ENCODE measurements around the gene LRP8. TPM values are rescaled to one million over a fixed set of nuclear protein-coding genes. Genes with fewer than 3 reads are reported as not detected.

The LRP8 gene
- total RNA-seq, 1 donor from 2014 or later = 6.0 TPM

DNA sequence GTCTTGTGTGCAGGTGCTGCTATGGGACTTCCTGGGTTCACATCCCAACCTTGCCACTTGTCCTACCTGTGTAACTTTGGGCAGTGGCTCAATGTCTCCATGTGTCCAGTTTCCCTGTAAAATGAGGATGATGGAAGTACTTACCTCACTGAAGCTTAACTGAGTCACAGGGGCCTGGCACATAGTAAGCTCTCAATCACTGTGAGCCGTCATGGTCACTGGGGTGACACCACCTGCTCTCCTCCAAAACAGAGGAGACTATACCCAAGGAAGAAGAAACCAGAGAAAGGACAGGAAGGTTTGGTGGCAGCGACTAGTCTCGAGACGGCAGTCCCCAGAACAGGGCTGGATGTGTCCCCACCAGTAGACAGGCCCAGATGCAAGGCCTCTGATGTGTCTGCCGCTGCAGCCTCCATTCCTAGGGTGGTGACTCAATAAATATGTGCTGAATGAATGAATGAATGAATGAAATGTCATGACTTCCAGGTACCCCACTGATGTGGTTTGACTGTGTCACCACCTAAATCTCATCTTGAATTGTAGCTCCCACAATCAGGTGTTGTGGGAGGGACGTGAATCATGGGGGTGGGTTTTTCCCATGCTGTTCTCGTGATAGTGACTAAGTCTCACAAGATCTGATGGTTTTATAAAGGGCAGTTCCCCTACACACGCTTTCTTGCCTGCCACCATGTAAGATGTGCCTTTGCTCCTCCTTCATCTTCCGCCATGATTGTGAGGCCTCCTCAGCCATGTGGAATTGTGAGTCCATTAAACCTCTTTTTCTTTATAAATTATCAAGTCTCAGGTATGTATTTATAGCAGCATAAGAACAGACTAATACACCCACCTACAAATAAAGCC is 13.0 kb upstream of the LRP8 start:
- DNase-seq (ENCODE audit: low spot score) = no peak

DNA sequence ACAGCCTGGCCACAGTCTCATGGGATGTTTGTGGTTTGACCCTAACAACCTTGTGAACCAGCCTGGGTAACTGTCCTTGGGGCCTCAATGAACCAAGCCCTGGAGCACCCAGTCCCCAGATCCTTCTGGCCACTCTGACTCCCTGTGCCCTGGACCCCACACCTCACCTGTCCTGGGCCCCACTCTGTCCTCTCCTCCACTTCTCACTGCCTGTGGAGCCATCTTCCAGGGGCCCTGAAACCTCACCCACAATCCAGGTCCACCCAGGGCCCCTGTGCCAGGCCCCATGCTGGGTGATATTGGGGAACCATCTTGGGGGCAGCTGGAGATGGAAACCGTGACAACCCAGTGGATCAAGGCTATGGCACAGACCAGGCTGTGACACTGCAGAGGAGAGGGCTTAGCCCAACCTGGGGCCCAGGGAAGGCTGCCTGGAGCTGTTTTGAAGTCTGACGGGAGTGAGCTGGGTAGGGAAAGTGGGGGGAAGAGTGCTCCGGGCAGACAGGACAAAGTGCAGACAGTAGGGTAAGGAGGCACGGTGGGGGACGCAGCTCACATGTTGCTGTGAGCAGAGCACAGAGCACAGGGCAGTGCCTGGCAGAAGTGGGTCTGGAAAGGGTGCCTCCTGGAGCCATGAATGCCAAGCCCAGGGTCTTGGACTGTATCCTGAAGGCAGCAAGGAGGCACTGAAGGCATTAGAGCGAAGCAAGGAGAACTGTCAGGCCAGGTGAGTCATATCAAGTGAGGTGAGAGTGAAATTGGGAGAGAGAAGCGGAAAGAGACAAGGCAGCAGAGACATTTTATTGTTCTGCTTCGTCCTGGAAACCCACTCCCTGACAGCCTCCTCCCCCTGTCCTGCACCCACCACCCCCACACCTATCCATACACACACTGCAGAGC is 12.1 kb upstream of the LRP8 start:
- no peak for DNase-seq (ENCODE audit: low spot score)

DNA sequence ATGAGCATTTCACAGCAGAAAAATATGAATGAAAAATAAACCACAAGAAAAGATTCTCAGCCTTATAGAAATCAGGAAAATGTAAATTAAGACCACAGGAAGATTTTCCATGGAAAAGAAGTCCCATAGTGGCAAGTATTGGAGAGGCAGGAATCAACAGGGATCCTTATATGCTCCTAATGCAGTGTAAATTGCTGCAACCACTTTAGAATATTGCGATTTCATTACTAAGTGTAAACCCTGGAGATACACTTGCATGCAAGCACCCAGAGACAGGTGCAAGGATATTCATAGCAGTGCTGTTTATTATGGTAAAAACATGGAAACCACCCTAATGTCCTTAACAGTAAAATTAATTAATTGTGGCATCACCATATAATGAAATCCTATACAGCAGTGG is 10.6 kb upstream of the LRP8 start:
- DNase-seq (ENCODE audit: low spot score) = no peak

DNA sequence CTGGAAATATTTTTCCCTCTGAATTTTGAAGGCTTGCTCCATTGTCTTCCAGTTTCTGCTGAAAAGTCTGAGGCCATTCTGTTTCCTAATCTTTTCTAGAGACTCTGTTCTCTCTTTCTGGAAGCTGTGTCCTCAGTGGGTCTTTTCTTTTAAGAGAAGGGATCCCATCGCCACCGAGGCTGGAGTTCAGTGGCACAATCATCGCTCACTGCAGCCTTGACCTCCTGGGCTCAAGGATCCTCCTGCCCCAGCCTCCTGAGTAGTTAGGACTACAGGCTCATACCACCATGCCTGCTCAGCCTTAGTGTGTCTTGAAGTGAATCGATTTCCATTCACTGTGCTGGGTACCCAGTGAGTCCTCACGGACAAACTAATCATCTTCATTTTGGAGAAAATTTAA is 9.6 kb upstream of the LRP8 start:
- DNase-seq (ENCODE audit: low spot score) = no peak

DNA sequence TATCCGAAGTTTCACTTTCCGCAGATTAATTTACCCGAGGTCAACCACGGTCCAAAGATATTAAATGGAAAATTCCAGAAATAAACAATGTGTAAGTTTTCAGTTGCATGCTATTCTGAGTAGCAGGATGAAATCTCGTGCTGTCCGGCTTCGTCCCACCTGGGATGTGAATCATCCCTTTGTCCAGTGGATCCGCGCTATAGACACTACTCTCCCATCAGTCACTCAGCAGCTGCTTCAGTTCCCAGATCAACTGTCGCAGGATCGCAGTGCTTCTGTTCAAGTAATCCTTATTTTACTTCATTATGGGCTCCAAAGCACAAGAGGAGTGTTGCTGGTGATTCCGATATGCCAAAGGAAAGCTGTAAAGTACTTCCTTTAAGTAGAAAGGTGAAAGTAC is 8.3 kb upstream of the LRP8 start:
- no peak for DNase-seq (ENCODE audit: low spot score)

DNA sequence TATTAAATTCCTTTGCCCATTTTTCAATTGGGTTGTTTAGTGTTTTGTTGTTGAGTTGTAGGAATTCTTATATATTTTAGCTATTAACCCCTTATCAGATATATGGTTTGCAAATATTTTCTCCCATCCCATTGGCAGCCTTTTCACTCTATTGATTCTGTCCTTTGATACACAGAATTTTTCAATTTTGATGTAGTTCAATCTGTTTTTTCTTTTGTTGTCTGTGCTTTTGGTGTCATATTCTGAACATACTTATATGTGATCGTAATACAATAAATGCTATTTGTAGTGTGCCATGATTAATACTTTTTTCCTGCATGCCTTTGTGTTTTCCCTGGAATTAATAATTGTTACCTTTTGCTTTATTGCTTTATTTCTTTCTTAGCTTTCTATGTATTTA is 7.8 kb upstream of the LRP8 start:
- no peak for DNase-seq (ENCODE audit: low spot score)

DNA sequence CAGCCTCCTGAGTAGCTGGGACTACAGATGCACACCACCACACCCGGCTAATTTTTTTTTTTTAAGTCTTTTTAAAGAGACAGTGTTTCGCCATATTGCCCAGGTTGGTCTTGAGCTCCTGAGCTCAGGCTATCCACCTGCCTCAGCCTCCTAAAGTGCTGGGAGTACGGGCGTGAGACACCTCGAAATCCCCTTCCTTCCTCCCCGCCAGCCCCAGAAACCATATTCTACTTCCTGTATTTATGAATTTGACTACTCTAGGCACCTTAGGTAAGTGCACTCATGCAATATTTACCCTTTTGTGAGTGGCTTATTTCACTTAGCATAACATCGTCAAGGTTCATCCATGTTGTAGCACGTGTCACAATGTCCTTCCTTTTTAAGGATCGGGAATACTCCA is 6.9 kb upstream of the LRP8 start:
- DNase-seq (ENCODE audit: low spot score) = no peak

DNA sequence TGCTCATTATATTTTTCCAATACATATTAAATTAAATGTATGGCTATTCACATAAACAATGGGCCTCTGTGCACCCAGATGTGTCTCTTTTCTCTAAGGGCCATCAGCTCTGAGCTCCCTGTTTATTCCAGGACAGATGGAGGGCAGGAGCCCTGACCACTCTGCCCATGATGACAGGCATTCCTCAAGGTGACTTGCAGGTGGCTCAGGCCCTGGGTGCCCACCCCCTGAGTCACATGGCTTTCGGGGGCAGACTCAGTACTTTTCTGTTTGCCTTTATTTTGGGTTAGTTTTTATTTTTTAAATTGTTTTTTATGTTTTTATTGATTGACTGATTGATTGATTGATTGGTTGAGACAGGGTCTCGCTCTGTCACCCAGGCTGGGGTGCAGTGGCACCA is 6.4 kb upstream of the LRP8 start:
- no peak for DNase-seq (ENCODE audit: low spot score)

DNA sequence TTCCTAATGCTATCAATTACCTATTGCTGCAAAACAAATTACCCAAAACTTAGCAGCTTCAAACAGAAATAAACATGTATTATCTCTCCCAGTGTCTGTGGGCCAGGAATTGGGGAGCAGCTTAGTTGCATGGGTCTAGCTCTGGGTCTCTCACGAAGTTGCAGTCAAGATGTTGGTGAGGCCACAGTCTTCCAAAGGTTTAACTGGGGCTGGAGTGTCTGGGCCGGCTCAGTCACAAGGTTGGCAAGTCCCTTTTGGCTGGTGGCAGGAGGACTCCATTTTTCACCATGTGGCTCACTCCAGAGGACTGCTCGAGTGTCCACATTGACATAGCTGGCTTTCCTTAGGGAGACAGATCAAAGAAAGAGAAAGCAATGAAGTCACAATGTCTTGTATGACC is 5.0 kb upstream of the LRP8 start:
- DNase-seq (ENCODE audit: low spot score) = no peak

DNA sequence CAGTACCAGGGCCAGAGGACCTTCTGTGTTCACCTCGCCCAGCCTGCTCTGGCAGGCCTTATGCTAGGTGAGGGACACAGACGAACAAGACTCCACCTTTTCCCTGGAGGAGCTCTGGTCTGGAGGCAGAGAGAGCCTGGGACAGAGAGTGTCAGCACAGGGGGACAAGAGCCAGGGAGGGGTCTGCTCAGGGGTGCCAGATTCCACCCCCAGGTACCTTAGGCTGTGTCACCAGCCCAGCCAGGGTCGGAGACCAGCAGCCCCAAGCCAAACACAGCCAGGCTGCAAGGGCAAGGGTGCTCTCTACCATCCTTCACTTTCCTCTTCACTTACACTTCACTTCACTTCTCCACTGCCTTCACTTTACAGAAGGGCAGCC is 4.3 kb upstream of the LRP8 start:
- no peak for DNase-seq (ENCODE audit: low spot score)

DNA sequence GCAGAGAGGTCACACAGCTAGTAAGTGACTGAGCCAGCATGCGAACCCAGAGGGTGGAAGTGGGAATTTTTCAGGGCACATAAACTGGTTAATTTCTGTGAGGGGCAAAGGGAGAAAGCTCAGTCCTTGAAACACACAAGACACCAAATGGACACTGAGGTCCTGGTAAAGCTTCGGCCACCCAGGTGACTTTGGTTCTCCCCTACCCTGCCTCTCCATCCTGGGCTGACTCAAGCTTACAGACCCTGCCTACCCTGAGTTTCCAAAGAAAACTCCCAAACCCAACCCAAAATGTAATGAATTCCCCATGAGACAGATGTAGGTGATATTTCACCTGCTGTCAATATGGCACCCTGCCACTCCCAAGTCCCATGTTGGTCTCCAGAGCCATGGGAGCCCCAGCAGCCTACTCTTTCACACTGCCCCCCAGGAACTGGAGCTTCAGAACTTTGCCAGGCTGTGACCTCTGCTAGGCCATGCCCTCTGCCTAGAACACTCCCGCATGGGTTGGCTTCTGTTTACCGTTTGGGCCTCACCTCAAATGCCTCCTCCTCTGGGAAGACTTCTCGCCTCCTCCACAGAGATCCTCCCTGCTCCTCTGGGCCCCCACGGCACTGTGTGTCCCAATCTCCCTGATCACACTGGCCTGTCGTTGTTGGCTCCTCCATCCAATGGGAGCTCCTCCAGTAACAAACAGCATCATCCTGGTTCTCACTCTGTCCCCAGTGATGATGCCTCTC is 3.7 kb upstream of the LRP8 start:
- DNase-seq (ENCODE audit: low spot score) = no peak

DNA sequence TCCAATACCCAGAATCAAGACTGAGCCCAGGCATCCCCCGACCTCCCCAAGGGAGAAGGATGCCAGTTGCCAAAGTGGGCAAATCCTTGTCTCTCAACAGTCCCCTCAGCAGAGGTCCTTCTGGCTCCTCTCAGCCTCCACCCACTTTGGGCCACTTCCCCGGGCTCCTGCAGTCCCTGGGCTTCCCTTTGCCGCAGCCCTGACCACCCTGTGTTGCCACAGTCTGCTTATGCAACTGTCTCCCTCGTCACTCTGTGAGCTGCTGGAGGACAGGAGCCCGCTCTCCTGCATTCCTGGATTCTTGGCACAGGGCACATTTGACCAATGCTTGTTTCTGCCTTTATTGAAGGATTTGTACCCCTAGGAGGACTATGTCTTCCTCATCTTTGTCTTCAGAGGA is 2.9 kb upstream of the LRP8 start:
- no peak for DNase-seq (ENCODE audit: low spot score)

DNA sequence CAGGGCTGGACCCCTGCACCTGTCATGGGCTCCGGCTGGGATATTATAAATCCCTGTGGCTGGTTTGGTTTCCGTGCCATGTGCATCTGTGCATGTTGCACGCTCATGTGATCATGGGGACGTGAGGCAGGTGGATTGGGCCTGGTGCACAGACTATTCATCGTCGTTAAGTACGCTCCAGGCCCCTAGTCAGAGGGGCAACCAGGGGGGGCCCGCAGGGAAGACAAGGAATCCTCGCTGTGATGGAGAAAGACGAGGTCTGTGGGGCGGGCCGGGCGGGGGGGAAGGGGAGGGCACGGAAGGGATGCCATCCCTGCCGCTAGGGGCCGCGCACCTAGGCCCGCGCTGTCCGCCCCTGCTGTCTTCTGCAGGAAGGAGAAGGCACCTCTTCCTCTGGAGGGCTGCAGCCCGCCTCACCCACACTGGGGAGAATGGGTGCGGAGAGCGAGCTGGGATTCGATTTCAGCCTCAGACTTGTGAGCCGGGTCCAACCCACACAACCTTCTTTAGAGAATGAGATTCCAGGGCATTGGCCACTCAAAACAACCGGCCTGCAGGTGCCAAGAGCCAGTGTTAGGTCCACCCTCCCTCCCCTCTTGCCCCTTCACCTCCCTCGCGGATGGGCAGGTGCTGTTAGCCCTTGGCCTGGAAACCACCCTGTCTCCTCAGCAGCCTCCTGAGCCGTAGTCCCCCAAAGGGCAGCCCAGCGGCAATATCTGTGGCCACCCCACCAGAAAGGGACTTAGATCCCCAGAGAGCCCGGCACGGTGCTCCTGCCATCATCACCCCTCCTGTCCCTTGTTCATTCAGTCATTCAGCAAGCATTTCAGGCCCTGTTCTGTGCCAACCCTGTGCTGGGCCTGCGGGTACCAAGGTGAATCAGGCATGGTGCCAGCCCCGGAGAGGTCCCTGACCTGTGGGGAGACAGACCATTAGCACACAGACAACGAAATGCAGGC is 950 bp upstream of the LRP8 start:
- no peak for DNase-seq (ENCODE audit: low spot score)

DNA sequence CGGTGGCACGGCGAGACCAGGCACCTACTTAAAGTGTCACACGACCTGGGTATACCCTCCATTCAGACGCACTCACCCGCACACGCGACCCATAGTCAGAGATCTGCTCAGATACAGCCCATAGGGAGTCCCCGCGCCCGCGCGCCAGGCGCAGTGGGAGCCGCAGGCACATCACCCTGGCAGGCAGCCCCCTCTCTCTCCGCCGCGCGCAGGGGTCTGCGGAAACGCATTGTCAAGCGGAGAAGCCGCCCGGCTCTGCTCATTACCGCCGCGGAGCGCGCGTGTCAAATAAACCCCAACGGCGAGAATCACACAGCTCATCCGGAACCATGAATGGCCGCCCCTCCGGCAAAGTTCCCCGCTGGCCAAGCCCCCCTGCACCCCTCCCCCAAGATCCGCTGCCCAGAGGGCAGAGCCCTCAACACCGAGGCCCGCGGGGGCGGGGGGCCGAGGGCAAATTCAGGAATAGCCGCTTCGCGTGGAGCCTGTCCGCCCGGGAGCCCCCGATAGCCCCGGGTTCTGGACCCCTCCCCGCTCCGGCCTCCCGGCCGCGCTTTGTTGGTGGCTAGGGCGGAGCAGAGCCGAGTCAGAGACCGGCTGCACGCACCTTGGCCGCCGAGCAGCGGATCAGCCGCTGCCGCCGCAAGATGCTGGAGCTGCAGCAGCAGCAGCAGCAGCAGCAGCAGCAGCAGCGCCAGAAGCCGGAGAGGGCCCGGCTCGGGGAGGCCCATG is 522 bp downstream of the LRP8 start:
- DNase-seq (ENCODE audit: low spot score) = no peak

DNA sequence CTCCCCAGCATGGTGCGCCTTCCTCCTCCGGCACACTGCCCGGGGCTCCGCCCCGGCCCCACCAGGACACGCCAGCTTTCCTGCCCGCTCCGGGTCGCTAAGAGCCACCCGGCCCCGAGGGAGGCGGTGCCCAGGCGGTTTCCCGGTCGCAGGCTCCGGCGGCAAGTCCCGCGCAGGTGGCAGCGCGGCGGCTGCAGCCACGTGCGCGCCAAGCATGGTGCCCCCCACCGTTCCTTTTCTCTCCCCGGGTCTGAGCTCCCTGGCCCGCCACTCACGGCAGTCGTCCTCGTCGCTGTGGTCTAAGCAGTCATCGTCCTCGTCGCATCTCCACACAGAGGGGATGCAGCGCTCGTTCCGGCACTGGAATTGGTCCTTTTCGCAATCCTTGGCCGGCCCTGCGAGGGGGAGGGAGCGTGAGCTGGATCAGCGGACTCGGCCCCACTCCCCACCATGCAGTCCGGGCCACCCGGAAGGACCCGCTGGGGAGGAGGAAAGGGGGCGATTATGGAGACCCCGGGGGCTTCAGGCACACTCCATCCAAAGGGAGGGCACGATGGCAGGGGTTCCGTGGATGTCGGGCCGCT is 1.2 kb downstream of the LRP8 start:
- DNase-seq (ENCODE audit: low spot score) = no peak

DNA sequence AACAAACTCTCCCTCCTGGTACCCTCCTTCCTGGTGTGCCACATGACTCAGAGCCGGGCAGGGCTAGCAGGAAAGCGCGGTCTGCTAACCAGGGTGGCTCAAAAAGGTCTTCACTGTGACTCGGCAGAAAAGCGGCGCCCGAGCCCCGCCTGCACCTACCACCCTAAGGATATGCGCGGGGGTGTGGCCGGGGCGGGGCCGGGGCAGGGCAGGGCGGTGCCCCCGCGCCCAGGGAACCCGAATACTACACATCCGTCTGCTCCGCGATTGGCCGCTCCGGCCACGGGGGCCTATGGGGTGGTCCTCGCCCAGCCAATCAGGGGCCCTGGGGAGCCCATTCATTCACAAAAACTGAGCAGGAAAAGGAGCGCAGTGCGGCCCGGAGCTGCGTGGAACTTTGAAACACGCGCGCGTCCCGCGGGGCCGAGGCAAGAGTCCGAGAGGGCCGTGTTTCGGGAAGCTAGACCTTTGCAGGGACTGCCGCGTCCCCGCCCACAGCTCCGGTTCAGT is 1.7 kb downstream of the LRP8 start:
- DNase-seq (ENCODE audit: low spot score) = peak; percentile 75

DNA sequence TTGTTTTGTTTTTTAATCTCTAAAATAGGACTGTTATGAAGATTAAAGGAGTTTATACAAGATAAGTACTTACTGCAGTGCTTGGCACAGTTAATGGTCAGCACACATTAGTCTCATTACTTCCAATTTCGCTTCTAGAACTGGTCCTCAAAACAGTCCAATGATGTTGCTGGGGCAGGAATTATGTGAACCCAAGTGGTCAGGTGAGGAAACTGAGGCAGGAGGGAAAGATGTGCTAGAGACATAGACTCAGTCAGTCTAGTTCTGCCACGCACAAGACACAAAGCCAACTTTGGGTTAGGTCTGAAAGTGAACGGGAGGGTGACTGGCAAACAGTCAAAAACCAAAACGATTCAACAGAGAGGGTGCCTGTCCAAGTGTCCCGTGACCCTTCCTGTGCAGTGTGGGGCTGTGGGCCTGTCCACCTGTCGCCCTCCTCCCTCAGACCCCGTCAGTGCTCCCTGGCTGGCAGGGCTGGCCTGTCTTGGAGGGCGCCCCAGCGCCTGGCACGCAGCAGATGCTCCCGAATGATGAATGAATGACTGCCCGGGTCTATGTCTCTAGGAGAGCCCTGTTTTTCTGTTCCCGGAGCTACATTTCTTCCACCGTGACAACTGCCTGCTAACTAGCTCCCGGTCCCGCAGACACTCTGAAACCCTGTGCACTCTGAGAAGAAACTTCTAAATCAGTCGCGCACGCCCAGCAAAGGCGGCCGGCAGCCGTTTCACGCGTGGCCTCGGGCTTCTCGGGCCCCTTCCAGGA is 2.4 kb downstream of the LRP8 start:
- DNase-seq (ENCODE audit: low spot score) = no peak

DNA sequence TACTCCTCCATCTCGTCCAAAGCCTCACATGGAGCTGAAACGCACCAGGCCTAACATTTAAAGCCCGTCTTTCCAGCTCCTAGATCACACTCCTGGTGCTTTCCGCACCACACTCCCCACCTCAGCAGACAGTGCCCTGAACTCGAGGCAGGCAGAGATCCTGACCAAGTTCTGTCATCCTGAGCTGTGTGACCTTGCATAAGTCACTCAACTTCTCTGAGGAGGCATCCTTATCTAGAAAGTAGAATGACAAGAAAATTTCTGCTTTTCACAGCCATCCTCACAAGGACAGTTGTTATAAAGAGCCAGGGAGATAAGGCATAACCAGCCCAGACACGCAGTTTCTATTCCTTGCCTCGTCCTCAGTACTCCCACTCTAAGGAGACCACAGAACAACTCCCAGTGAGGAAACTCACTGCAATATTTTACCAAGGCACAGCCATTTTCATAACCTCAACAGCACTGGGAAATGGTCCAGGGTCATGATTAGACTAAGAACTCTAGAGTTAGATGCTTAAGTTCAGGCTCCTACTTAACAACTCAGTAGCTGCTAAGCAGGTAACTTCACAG is 3.1 kb downstream of the LRP8 start:
- DNase-seq (ENCODE audit: low spot score) = no peak

DNA sequence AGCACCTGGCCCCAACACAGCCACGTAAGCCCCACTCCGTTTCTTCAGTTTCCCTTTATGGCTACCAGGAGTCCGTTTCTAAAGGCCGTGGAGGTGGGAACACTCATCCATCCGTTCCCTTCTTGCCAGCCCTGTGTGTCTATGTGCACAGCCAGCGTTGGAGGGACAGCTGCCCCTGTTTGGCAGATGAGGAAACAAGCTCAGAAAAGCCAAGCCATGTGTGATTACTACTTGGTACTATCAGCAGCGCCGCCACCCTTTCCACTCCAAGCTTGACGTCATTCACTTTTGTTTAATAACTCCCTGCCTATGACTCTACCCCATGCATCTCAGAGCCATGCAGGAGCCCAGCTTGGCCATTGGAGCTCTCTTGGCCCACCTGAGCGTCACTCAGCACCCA is 3.5 kb downstream of the LRP8 start:
- DNase-seq (ENCODE audit: low spot score) = no peak

Data from umbilical cord (tissue), 2 donors.